Small intestine (tissue), 7 donors: ENCODE results near the gene B4GAT1. TPM values are rescaled to one million over a fixed set of nuclear protein-coding genes. Genes with fewer than 3 reads are reported as not detected.

Source experiments
- DNase-seq, 2 donors: peaks; one replicate each; pipeline versions ENCODE4 v3.0.0 to v3.0.0-alpha.2; 2013
- FAIRE-seq: peaks from 2 replicates; lab custom pipeline; 2012; peaks lifted over from hg19 to GRCh38; lab: Jason Lieb, UNC
- H3K27ac ChIP-seq, 3 donors: one replicate each; pipeline ENCODE4 v1.5.1; 2013; ENCODE audit warnings: low read length in 2 of 3, mild to moderate bottlenecking in 2 of 3, control low read depth in 1 of 3, inconsistent platforms in 1 of 3, low read depth in 1 of 3, moderate library complexity in 1 of 3
- H3K27me3 ChIP-seq, 3 donors: one replicate each; pipeline ENCODE4 v1.6.1; 2013; ENCODE audit warnings: low read length in 3 of 3, inconsistent platforms in 1 of 3; ENCODE audit not compliant: control insufficient read depth in 3 of 3, insufficient read depth in 3 of 3
- H3K36me3 ChIP-seq, 3 donors: one replicate each; pipeline ENCODE4 v1.6.1; 2013; ENCODE audit warnings: low read length in 3 of 3, inconsistent platforms in 1 of 3, low read depth in 1 of 3, mild to moderate bottlenecking in 1 of 3, moderate library complexity in 1 of 3; ENCODE audit not compliant: control insufficient read depth in 3 of 3, insufficient read depth in 2 of 3
- H3K4me1 ChIP-seq, 3 donors: one replicate each; pipeline ENCODE4 v1.6.1; 2013; ENCODE audit warnings: low read length in 2 of 3, inconsistent platforms in 1 of 3, low read depth in 1 of 3, mild to moderate bottlenecking in 1 of 3, moderate library complexity in 1 of 3; ENCODE audit not compliant: control insufficient read depth in 3 of 3, insufficient read depth in 2 of 3
- H3K4me3 ChIP-seq, 3 donors: one replicate each; pipeline ENCODE4 v1.5.1; 2013; ENCODE audit warnings: low read length in 3 of 3, control low read depth in 1 of 3, inconsistent platforms in 1 of 3, low read depth in 1 of 3, mild to moderate bottlenecking in 1 of 3, moderate library complexity in 1 of 3
- H3K9me3 ChIP-seq, 2 donors: one replicate each; pipeline ENCODE4 v1.6.1; 2013; ENCODE audit warnings: low read depth in 1 of 2, low read length in 1 of 2; ENCODE audit not compliant: control insufficient read depth in 2 of 2, insufficient read depth in 1 of 2
- WGBS, 3 donors: extraction: QIAGEN DNeasy Blood & Tissue Kit; methylation state at CpG; one replicate each; pipeline ENCODE4 v1.1.7; 2013; 5-methylcytosine and 5-hydroxymethylcytosine counted together
- polyA plus RNA-seq, 4 donors: library from polyadenylated mRNA; stranded (reverse) in 3 of 4; unstranded in 1 of 4; fragments of 200-250 nt in 3 of 4; fragments of 120-200 nt in 1 of 4; gene quantifications; one replicate each; pipeline versions ENCODE4 v1.2.1 to v1.2.3, GENCODE V29; 2013
- donor health status: healthy with polysubstance abuse.
- donor health status: control.
- donor health status: control.
- donor health status: Bipolar disorder and iron deficiency.
- donor health status: healthy.

B4GAT1 gene
- polyA plus RNA-seq, 4 donors, result 12.2 to 28.0 (median 20.8) TPM

DNA sequence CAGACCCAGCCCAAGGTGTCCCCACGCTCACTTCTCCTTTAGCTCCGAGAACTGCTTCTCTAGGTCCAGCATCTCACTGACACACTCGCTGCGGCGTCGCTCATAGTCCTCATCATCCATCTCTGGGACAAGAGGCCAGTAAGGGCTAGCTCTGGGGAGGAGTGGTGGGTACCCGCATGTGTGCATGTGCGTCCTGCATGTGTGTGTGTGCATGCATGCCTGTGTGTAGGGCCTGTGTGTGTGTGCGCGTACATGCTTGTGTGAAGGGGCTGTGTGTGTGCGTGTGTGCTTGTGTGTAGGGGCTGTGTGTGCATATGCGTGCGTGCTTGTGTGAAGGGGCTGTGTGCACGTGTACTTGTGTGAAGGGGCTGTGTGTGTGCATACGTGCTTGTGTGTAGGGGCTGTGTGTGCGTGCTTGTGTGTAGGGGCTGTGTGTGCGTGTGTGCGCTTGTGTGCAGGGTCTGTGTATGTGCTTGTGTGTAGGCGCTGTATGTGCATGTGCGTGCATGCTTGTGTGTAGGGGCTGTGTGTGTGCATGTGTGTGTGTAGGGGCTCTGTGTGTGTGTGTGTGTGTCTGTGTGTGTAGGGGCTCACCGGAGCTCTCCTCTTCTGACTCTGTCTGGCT is 5.8 kb downstream of the B4GAT1 start:
- no peak overlapping the region for H3K27ac ChIP-seq
- H3K27me3 ChIP-seq, result no peaks in the 10 kb centered on the region
- H3K36me3 ChIP-seq, result peaks cover 8 to 66% (median 9%) of the 10 kb centered on the region in 3 donors
- WGBS, 3 donors, result 95 to 97% (median 96%) methylated on average over 21 of the region's 21 CpGs
- FAIRE-seq (no peak), DNase-seq (no peak)
- peaks cover 3 to 22% (median 5%) of the 10 kb centered on the region in 3 donors for H3K4me1 ChIP-seq
- no peaks in the 10 kb centered on the region for H3K9me3 ChIP-seq
- H3K4me3 ChIP-seq, result no peak overlapping the region

DNA sequence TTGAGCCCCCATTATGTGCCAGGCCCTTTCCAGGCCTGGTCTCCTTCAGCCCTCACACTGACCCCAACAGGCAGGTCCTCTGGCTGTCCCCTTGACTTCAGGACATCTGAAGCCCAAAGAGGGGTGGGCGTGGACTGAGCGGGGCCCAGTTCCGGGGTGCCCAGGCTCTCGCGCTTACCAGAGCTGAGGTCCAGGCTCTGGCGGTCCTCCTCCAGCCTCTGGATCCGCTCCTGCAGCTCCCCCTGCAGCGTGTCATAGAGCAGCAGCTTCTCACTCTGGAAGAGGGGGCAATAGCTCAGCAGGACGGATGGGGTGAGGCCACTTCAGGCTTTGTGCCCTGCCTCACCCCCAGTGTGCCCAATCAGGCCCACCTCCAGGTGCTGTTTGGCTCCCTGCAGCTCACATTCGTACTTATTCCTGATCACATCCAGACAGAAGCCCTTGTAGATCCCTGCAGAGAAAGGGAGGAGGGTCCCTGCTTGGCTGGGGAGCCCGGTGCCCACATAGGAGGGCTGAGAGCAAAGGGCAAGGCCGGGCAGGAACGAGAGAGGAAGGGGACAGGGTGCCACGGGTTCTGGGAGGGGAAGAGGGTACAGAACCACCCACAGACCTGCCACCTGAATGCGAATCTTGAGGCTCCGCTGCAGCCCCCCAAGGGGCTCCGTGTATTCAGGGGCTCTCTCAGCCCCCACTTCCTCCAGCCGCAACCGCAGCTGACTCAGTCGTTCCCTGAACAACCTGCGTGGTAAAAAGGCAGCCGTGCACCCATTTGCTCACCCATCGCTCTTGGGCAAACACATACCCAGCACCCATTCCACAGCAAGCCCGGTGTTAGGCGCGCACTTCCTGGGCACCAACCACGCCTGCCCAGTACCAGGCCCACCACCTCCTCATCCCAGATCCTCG is 6.6 kb downstream of the B4GAT1 start:
- peaks cover 8 to 66% (median 9%) of the 10 kb centered on the region in 3 donors for H3K36me3 ChIP-seq
- FAIRE-seq, result no peak

DNA sequence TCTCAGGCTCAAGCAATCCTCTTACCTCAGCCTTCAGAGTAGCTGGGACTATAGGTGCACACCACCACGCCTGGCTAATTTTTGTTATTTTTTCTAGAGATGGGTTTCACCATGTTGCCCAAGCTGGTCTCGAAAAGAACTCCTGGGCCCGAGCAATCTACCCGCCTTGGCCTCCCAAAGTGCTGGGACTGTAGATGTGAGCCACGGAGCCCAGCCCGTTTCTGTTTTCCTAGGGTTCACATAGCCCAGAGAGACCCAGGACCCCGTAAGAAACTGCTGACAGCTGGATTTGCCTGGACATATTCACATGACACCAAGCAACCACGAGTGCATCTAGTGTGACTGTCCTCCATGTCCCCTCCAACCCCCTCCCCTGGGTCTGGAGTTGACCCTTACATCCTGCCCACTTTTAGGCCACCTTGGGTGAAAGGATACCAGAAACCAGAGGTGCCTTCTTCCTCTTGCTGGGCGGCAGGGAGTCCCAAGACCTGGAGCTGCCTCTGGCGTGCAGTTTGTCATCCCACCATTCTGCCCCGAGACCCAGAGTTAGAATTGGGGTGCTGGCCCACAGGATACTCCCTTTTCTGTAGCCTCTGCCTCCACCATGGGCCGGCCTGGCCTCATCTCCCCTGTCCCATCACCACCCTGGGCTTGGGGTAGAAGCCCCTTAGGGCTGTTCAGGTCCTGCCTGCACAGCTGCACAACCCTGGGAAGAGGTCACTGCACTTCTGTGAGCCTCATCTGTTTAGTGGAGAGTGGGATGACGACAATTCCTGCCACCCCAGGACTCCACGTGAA is 7.5 kb downstream of the B4GAT1 start:
- Histone ChIP-seq H3K4me1 (peaks cover 0 to 22% (median 0%) of the 10 kb centered on the region in 3 donors), H3K36me3 (peaks cover 8 to 63% (median 9%) of the 10 kb centered on the region in 3 donors), H3K27me3 (no peaks in the 10 kb centered on the region), H3K27ac (no peak overlapping the region), H3K4me3 (no peak overlapping the region), H3K9me3 (no peaks in the 10 kb centered on the region)
- DNase-seq (no peak), FAIRE-seq (no peak)
- WGBS, 3 donors, result 79 to 85% (median 83%) methylated on average over 14 of the region's 14 CpGs

More for the DNA sequence above, 6.6 kb downstream of the B4GAT1 start:
- H3K4me1 ChIP-seq, result peaks cover 0 to 22% (median 2%) of the 10 kb centered on the region in 3 donors
- H3K27ac ChIP-seq, result no peak overlapping the region
- no peak for DNase-seq
- no peak overlapping the region for H3K4me3 ChIP-seq
- no peaks in the 10 kb centered on the region for H3K9me3 ChIP-seq
- H3K27me3 ChIP-seq, result no peaks in the 10 kb centered on the region
- WGBS, 3 donors, result 92 to 94% (median 93%) methylated on average over 27 to 28 of the region's 28 CpGs

DNA sequence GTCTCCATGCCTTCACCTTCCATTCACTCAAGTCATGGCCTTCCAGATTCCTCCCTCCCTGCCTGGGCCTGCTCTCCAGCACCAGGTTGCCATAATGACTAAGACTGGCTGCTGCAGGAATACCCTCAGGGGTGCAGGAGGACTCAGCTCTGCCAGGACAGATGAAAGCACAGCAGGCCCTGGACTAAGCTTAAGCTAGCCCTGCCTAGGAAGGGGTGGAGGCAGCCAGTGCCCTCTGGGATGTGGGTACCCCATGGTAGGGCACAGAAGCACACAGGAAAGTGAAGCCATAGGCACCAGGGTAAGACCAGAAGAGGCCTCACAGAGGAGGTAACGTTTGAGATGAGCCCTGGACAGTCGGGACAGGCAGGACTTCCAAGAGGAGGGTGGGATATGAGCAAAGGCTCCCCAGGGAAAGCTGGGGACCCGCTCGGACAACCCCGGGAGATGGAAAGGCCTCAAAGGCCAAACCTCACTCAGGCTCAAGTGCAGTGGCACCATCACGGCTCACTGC is 8.2 kb downstream of the B4GAT1 start:
- peaks cover 8 to 68% (median 9%) of the 10 kb centered on the region in 3 donors for H3K36me3 ChIP-seq
- peaks cover 0 to 21% (median 0%) of the 10 kb centered on the region in 3 donors for H3K4me1 ChIP-seq
- no peaks in the 10 kb centered on the region for H3K9me3 ChIP-seq
- FAIRE-seq (no peak), DNase-seq (no peak)
- H3K27me3 ChIP-seq, result no peaks in the 10 kb centered on the region
- WGBS, 3 donors, result 90 to 93% (median 91%) methylated on average over 6 of the region's 6 CpGs
- no peak overlapping the region for H3K27ac ChIP-seq
- no peak overlapping the region for H3K4me3 ChIP-seq

DNA sequence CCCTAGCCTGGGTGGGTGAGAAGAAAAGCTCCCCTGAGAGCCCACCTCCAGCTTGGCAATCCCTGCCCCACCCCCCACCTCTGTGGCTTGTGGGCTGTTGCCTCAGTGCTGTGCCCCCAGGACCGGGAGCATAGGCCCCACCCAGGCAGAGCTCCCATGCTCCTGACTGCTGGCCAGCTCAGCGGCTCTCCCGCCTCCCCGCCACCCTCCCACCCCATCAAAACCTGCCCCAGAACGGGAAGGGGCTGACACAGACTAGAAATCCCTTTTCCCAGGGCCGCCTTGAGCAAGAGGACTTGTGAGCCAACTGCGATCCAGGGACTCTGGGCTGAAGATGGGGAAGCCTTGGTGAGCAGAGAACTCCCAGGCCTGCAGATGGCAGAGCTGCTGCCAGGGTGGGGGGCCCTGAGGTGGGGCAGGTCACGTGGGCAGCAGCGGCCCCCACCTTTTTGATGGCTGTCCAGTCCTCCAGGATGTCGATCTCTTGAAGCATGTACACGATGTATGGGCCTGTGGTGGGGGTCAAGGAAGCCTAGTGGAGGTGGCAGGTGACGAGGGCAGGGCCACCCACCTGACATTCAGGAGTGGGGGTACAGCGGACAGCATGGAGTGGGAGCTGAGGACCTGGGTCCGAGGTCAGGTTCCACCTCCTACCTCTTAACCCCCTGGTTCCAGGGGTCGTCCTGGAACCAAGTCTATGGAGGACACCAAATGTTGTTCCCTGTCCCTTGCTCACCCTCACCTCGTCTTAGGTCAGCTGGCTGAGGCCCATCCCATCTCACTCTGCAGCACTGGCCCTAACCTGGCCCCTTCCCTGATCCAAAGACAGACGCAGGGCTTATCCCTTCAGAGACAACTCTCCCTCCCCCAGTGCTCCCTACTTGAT is 8.9 kb downstream of the B4GAT1 start:
- Histone ChIP-seq H3K27me3 (no peaks in the 10 kb centered on the region), H3K4me1 (peaks cover 0 to 17% (median 0%) of the 10 kb centered on the region in 3 donors), H3K4me3 (no peak overlapping the region), H3K36me3 (peaks cover 8 to 71% (median 9%) of the 10 kb centered on the region in 3 donors), H3K9me3 (no peaks in the 10 kb centered on the region), H3K27ac (no peak overlapping the region)
- 82 to 88% (median 82%) methylated on average over 16 to 17 of the region's 17 CpGs for WGBS, 3 donors
- FAIRE-seq, result no peak
- DNase-seq, result no peak

DNA sequence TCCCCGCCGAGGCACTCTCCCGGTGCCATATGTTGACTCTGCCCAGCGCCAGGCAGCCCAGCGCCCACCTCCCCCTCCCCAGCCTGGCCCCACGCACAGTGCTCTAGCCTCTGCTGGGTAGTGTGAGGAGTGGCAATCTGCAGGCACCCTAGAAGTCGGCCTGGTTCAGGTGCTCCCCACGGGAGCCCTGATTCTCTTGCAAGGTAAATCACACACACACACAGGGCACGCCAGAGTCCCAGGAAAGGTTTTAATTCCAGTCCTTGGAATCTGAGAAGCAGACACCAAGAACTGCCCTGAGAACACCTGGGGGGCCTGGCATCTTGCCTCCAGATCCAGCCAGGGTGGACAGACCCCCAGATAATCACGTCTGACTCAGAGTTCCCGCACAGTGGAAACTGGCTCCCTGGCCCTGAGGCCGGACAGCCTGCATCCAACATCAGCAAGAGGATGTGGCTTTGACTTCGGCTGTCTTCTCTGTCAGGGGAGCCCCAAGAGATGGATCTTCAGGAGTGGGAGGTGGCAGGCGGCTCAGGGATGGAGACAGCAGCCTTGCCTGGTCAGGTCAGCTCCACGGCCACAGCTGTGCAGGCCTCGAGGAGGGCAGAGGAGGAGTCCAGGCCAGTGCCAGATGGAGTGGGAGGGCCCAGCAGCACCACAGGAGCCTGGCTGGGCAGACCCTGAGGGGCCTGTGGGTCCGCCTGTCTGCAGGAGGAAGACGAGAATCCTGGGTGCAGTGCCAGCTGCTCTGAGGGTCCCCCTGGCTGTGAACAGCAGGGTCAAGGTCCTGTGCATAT is 10.1 kb downstream of the B4GAT1 start:
- no peaks in the 10 kb centered on the region for H3K9me3 ChIP-seq
- H3K27ac ChIP-seq, result peak overlapping the region in 1 of 3 donors; percentile 86
- DNase-seq, result no peak
- H3K4me1 ChIP-seq, result peaks cover 0 to 17% (median 0%) of the 10 kb centered on the region in 3 donors
- 58 to 62% (median 60%) methylated on average over 17 to 18 of the region's 18 CpGs for WGBS, 3 donors
- H3K4me3 ChIP-seq, result no peak overlapping the region
- H3K36me3 ChIP-seq, result peaks cover 8 to 77% (median 9%) of the 10 kb centered on the region in 3 donors
- no peaks in the 10 kb centered on the region for H3K27me3 ChIP-seq
- no peak for FAIRE-seq
